GM12878 (cell line): ENCODE results near the gene PDE1C. TPM values are rescaled to one million over a fixed set of nuclear protein-coding genes. Genes with fewer than 3 reads are reported as not detected.

Source experiments
- ATAC-seq: fragments of 200-7000 bp; cut with Tn5 transposase; 3 replicates; pipeline ENCODE4 v1.9.1; 2020; ENCODE audit warnings: mild to moderate bottlenecking, moderate library complexity
- BruUV-seq: library from RNA; stranded (reverse); fragments of 400-500 nt; replicated peaks from 2 replicates; lab custom pipeline; 2021; lab: Mats Ljungman, UMichigan
- CTCF ChIA-PET: fragments of 300-600 bp; sonication (Branson Sonifier 250); formaldehyde crosslinking; extraction: SDS; loops from one replicate; lab custom pipeline; 2021; ENCODE audit warnings: inconsistent platforms; lab: Yijun Ruan, JAX
- POLR2A ChIA-PET: fragments of 350-600 bp; formaldehyde crosslinking; extraction: SDS; loops from one replicate; lab custom pipeline; 2021; ENCODE audit warnings: inconsistent platforms; lab: Charles Lee
- RAD21 ChIA-PET: fragments of 300-600 bp; sonication (Branson Sonifier 250); formaldehyde crosslinking; loops from one replicate; lab custom pipeline; 2023; ENCODE audit warnings: antibody characterized with exemption; ENCODE audit not compliant: unreplicated experiment; lab: Charles Lee
- SMC1A ChIA-PET: fragments of 300-600 bp; sonication (Branson Sonifier 250); formaldehyde crosslinking; loops from one replicate; lab custom pipeline; 2023; ENCODE audit not compliant: unreplicated experiment, uncharacterized antibody; lab: Charles Lee
- DNase-seq: peaks from one replicate; pipeline ENCODE4 v3.0.0-alpha.2; 2011; ENCODE audit warnings: low read depth, low spot score
- FAIRE-seq: peaks from 3 replicates; lab custom pipeline; 2011; peaks lifted over from hg19 to GRCh38; lab: Jason Lieb, UNC
- H2AFZ ChIP-seq: 2 replicates; pipeline ENCODE4 v1.6.0; 2011; ENCODE audit warnings: low read depth, low read length, control low read depth; ENCODE audit not compliant: control insufficient read depth
- H3K27ac ChIP-seq: 2 replicates; pipeline ENCODE4 v1.5.1; 2011; ENCODE audit warnings: control low read depth; ENCODE audit not compliant: control insufficient read depth, insufficient read depth
- H3K27me3 ChIP-seq, 2 experiments: replicated peaks in 1 of 2; 2 replicates each; pipeline versions ENCODE4 v1.6.0 to v1.6.1; 2011; ENCODE audit warnings: low read length in 1 of 2; ENCODE audit not compliant: control insufficient read depth in 2 of 2, insufficient read depth in 2 of 2
- H3K36me3 ChIP-seq, 2 experiments: 2 replicates each; pipeline ENCODE4 v1.5.1; 2011; ENCODE audit warnings: low read length in 1 of 2; ENCODE audit not compliant: control insufficient read depth in 2 of 2, insufficient read depth in 2 of 2
- H3K4me1 ChIP-seq: 2 replicates; pipeline ENCODE4 v1.6.1; 2011; ENCODE audit warnings: mild to moderate bottlenecking, low read length, moderate library complexity, mixed read lengths; ENCODE audit not compliant: control insufficient read depth, insufficient read depth
- H3K4me2 ChIP-seq: 2 replicates; pipeline ENCODE4 v1.6.0; 2011; ENCODE audit warnings: control low read depth; ENCODE audit not compliant: control insufficient read depth, insufficient read depth
- H3K4me3 ChIP-seq: fragments of 200-600 bp; sonication (generic); 2 replicates; pipeline ENCODE4 v1.5.1; 2016
- H3K79me2 ChIP-seq: 2 replicates; pipeline ENCODE4 v1.6.0; 2011; ENCODE audit warnings: low read length; ENCODE audit not compliant: control insufficient read depth, insufficient read depth
- H3K9ac ChIP-seq: 2 replicates; pipeline ENCODE4 v1.8.0; 2011; ENCODE audit warnings: low read length, control low read depth, mixed read lengths; ENCODE audit not compliant: control insufficient read depth, insufficient read depth
- H3K9me3 ChIP-seq: replicated peaks from 3 replicates; pipeline ENCODE4 v1.5.1; 2011; ENCODE audit warnings: mild to moderate bottlenecking, low read length; ENCODE audit not compliant: control insufficient read depth, insufficient read depth
- H4K20me1 ChIP-seq: 2 replicates; pipeline ENCODE4 v1.6.0; 2011; ENCODE audit not compliant: control insufficient read depth, insufficient read depth
- KDM1A ChIP-seq: fragments of 200-600 bp; sonication (generic); IDR thresholded peaks from 2 replicates; pipeline ENCODE4 v1.6.1; 2016; ENCODE audit warnings: borderline replicate concordance
- RBBP5 ChIP-seq: fragments of 200-600 bp; sonication (generic); conservative IDR thresholded peaks from 2 replicates; pipeline ENCODE4 v1.6.1; 2016
- SIN3A ChIP-seq: IDR thresholded peaks from 2 replicates; pipeline ENCODE4 v1.6.1; 2012; ENCODE audit warnings: low read depth, low read length, improper control_type of control experiment
- STAT1 ChIP-seq: fragments of 450-650 bp; conservative IDR thresholded peaks from 2 replicates; pipeline ENCODE4 v1.6.1; 2014; ENCODE audit warnings: antibody characterized with exemption, mild to moderate bottlenecking
- TAF1 ChIP-seq: IDR thresholded peaks from 2 replicates; pipeline ENCODE4 v1.6.1; 2011; ENCODE audit warnings: mild to moderate bottlenecking, low read depth, low read length, borderline replicate concordance
- WGBS: methylation state at CpG from one replicate; pipeline ENCODE4 v1.1.6; 2016; ENCODE audit warnings: low lambda C conversion rate; ENCODE audit not compliant: insufficient replicate concordance, insufficient coverage; ENCODE audit errors: missing lambda C conversion rate; 5-methylcytosine and 5-hydroxymethylcytosine counted together
- in situ Hi-C: fragments of 300-500 bp; cut with MboI; formaldehyde crosslinking; loops from 9 replicates; pipeline ENCODE4 v1.14.3; 2018; ENCODE audit warnings: mixed read lengths
- intact Hi-C: fragments of 100-400 bp; cut with micrococcal nuclease; formaldehyde crosslinking; loops from one replicate; pipeline ENCODE4 v1.14.2; 2022; ENCODE audit not compliant: unreplicated experiment
- polyA plus RNA-seq, 11 experiments: library from polyadenylated mRNA; depleted of rRNA in 4 of 11; unstranded in 6 of 11; stranded (reverse) in 5 of 11; fragments of >200 nt; fragmentation: Nextera tagmentation in 4 of 11; fragmentation: Illumina TruSeq in 1 of 11; extraction: Ambion mirVana in 4 of 11; extraction: Trizol in 1 of 11; gene quantifications; 1 replicate in 1 of 11; 2 replicates in 10 of 11; pipeline versions ENCODE4 v1.2.1 to v1.2.3, GENCODE V29; 2011 to 2016; ENCODE audit warnings: inconsistent platforms in 2 of 11, missing spikeins in 2 of 11, low read depth in 1 of 11
- total RNA-seq, 4 experiments: library from RNA; depleted of rRNA in 3 of 4; stranded (reverse); fragments of >200 nt in 3 of 4; fragmentation: Illumina TruSeq in 1 of 4; extraction: Trizol in 1 of 4; gene quantifications; 2 replicates each; pipeline versions ENCODE4 v1.2.1 to v1.2.3, GENCODE V29; 2013 to 2021
- TF ChIP-seq, protein P1 (sequence below): IDR thresholded peaks from 2 replicates; pipeline ENCODE4 v1.6.1; 2011; ENCODE audit warnings: low read depth, low read length, improper control_type of control experiment, borderline replicate concordance
- TF ChIP-seq, protein P2 (sequence below): fragments of 450-650 bp; IDR thresholded peaks from 2 replicates; pipeline ENCODE4 v1.6.1; 2017; ENCODE audit warnings: mild to moderate bottlenecking
- TF ChIP-seq, protein P3 (sequence below): fragments of 450-650 bp; IDR thresholded peaks from 2 replicates; pipeline ENCODE4 v1.6.1; 2017; ENCODE audit warnings: mild to moderate bottlenecking, low read depth, inconsistent platforms; ENCODE audit not compliant: poor library complexity, severe bottlenecking

Gene PDE1C
- total and polyA plus RNA-seq, 10 of the 15 experiments (the other 5 are each of a cell fraction or from before 2014, with no cell fraction given) = 0.29 to 2.3 (median 0.70) TPM

DNA sequence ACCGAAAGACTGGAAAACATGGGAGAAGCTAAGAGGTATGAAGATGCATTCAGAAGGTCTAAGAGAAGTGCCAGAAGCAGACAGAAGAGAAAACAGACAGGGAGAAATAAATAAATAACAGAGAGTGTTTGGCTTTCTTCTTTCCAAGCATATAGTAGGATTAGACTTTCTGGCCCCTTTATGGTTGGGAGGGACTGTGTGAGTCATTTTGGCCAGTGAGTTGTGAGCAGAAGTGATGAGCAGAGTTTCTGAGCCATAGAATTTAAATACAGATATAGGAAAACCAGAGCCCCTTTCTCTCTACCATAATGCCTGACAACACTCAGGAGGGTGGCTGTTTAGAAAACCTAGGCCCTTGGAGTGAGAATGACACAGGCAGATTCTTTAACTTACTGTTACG, 212.2 kb downstream of the PDE1C start:
- TF ChIP-seq, protein P1, sequence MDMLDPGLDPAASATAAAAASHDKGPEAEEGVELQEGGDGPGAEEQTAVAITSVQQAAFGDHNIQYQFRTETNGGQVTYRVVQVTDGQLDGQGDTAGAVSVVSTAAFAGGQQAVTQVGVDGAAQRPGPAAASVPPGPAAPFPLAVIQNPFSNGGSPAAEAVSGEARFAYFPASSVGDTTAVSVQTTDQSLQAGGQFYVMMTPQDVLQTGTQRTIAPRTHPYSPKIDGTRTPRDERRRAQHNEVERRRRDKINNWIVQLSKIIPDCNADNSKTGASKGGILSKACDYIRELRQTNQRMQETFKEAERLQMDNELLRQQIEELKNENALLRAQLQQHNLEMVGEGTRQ = no peak
- no peak for TF ChIP-seq RBBP5
- TF ChIP-seq, protein P2, sequence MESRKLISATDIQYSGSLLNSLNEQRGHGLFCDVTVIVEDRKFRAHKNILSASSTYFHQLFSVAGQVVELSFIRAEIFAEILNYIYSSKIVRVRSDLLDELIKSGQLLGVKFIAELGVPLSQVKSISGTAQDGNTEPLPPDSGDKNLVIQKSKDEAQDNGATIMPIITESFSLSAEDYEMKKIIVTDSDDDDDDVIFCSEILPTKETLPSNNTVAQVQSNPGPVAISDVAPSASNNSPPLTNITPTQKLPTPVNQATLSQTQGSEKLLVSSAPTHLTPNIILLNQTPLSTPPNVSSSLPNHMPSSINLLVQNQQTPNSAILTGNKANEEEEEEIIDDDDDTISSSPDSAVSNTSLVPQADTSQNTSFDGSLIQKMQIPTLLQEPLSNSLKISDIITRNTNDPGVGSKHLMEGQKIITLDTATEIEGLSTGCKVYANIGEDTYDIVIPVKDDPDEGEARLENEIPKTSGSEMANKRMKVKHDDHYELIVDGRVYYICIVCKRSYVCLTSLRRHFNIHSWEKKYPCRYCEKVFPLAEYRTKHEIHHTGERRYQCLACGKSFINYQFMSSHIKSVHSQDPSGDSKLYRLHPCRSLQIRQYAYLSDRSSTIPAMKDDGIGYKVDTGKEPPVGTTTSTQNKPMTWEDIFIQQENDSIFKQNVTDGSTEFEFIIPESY = no peak
- no peak for TF ChIP-seq STAT1
- no peak for TF ChIP-seq SIN3A
- TF ChIP-seq TAF1 = no peak
- no peak for TF ChIP-seq KDM1A
- TF ChIP-seq, protein P3, sequence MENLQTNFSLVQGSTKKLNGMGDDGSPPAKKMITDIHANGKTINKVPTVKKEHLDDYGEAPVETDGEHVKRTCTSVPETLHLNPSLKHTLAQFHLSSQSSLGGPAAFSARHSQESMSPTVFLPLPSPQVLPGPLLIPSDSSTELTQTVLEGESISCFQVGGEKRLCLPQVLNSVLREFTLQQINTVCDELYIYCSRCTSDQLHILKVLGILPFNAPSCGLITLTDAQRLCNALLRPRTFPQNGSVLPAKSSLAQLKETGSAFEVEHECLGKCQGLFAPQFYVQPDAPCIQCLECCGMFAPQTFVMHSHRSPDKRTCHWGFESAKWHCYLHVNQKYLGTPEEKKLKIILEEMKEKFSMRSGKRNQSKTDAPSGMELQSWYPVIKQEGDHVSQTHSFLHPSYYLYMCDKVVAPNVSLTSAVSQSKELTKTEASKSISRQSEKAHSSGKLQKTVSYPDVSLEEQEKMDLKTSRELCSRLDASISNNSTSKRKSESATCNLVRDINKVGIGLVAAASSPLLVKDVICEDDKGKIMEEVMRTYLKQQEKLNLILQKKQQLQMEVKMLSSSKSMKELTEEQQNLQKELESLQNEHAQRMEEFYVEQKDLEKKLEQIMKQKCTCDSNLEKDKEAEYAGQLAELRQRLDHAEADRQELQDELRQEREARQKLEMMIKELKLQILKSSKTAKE = no peak
- TF ChIP-seq, all 136 proteins: peak for 0
- no peak overlapping the region for H2AFZ ChIP-seq
- DNase-seq = no peak
- no peak overlapping the region for H3K4me2 ChIP-seq
- no TSS peak for BruUV-seq
- no peak for FAIRE-seq
- H3K9me3 ChIP-seq = no peaks in the 10 kb centered on the region
- ChIA-PET RAD21 (no interaction called here), CTCF (no interaction called here), POLR2A (no interaction called here), SMC1A (no interaction called here)
- H3K79me2 ChIP-seq = no peaks in the 10 kb centered on the region
- no peaks in the 10 kb centered on the region for H4K20me1 ChIP-seq
- H3K9ac ChIP-seq = no peak overlapping the region
- no peak overlapping the region for H3K27ac ChIP-seq
- H3K36me3 ChIP-seq = no peaks in the 10 kb centered on the region
- no peak for ATAC-seq
- H3K4me1 ChIP-seq = no peaks in the 10 kb centered on the region
- in situ Hi-C loops = no loop called here
- WGBS = 59% methylated on average over 2 of the region's 2 CpGs
- H3K4me3 ChIP-seq = no peak overlapping the region
- no peaks in the 10 kb centered on the region for H3K27me3 ChIP-seq
- intact Hi-C loops = no loop called here
